Myocyte (in vitro differentiated cells): ENCODE data around the gene SLC7A8. TPM values are rescaled to one million over a fixed set of nuclear protein-coding genes. Genes with fewer than 3 reads are reported as not detected.

Experiments
- DNase-seq: peaks from one replicate; pipeline ENCODE4 v3.0.0-alpha.2; 2012; ENCODE audit warnings: low read depth
- total RNA-seq: library from RNA; depleted of rRNA; stranded (reverse); fragments of >200 nt; gene quantifications from 2 replicates; pipeline ENCODE4 v1.2.3, GENCODE V29; 2014

Gene SLC7A8
- total RNA-seq, 1 donor from 2014 or later = 4.8 TPM

GRCh38 chr14:23132970-23133369 is 50.5 kb downstream of the SLC7A8 start:
- DNase-seq = no peak

DNA sequence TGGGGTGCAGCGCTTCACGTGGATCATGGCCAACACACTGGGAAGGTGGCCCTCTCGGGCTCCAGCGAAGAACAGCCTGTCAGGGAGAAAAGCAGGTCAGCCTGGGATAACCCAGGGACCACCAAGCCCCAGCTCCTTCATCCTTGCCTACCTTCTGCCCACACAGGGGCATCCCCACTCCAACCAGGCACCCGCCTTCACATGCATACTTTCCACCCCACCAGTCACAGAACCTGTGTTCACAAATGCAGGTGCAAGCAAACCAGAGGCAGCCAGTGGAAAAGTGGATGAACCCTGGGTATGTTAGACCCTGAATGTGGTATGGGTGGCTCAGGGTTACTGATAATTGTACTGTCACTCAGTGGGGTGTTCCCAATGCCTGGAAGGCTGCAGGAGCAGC is 52.0 kb downstream of the SLC7A8 start:
- DNase-seq = no peak

DNA sequence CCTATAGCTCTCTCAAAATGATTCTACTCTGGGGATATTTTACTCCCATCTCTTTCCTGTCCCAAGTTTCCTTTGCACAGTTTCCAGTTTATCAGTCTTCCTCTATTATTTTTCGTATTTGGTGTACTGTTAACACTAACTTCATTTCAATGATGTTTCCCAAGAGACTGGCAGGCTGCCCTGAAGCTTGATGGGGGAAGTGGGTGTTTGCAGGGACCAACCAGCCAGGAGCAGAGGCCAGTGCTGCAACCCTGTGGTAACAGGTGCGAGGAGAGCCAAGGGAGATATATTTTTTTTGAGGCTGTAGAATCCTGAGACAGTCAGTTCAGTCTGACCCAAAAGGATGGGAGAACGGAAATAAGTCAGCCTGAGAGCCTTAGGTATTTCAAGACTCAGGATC is 52.6 kb downstream of the SLC7A8 start:
- DNase-seq = peak; percentile 67

GRCh38 chr14:23129759-23130316 is 53.6 kb downstream of the SLC7A8 start:
- no peak for DNase-seq

DNA sequence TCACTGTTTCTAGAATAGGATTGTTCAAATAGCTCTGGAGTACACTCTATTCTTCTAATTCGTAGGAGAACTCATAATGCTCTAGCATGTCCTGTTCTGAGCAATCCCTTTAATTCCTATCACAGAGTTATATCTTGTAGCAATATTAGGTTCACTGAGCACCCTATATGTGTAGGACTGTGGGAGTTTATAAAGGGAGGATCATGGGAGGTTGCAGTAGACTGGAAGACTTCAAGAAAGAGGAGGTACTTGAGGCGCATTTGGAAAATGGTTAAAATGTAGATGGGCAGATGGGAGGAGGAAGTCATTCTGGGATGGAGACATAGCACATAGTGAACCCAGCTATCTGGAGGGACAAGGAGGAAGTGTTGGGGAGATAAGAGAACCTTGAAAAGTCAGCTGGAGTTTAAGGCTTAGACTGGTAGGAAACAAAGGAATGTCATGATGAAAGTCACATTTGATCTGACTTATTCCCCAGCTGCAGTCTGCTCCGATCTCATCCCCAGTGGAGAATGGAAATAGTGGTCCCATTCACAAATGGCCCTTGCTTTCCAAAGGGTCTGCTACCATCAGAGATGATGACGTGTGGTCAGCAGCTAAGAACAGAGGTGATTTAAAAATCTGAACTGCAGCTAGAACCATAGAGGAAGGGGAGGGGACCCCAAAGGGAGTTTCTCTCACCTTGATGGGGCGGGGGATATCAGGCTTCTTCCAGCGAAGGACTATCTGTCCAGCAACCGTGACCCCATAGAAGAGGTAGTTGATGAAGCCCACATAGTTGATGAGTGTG is 54.3 kb downstream of the SLC7A8 start:
- no peak for DNase-seq

GRCh38 chr14:23127861-23128260 is 55.6 kb downstream of the SLC7A8 start:
- DNase-seq = peak; percentile 66

GRCh38 chr14:23126548-23127278 is 56.7 kb downstream of the SLC7A8 start:
- DNase-seq = no peak

DNA sequence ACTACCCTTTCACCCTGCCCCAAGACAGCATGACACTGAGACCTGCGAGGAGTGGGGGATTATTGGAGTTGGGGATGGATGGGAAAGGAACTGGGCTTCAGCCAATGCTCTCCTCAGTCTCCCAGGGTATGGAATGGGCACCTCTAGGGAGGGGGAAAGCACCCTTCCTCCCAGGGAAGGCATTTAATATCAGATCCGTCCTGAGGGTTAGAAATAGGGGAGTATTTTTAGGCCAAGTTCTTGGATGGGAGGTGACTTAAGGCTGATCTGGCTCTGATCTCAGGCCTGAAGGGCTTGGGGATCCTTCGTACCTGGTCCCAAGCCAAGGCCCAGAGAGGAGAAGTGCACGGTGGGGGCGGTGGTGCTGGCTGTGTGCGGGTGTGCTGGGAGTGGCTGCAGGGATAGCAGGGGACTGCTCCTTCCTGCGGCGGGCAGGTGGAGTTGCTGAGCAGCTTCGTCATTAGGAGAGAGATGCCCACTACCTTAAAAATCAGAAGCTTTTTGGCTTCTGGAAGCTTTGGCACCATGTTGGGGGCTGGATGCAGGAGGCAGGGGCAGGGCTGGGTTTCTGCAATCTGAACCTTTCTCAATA is 57.4 kb downstream of the SLC7A8 start:
- DNase-seq = no peak

DNA sequence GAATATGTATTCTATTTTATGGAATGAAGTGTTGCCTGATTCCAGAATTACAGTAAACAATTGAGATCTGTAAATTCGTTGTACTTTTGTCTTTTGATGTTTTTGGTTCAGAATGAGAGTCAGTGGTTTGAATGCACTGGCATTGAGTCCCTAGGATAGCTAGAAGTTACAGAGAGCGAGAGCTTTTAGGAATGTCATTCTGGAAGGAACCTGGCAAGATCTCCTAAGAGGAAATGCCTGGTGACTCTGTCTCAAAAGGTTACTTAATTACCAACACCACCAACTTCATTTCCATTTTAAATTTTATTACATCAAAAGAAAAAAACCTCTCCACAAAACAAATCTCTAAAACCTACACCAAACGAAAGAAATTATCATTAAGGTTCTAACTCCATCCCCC is 58.4 kb downstream of the SLC7A8 start:
- no peak for DNase-seq

DNA sequence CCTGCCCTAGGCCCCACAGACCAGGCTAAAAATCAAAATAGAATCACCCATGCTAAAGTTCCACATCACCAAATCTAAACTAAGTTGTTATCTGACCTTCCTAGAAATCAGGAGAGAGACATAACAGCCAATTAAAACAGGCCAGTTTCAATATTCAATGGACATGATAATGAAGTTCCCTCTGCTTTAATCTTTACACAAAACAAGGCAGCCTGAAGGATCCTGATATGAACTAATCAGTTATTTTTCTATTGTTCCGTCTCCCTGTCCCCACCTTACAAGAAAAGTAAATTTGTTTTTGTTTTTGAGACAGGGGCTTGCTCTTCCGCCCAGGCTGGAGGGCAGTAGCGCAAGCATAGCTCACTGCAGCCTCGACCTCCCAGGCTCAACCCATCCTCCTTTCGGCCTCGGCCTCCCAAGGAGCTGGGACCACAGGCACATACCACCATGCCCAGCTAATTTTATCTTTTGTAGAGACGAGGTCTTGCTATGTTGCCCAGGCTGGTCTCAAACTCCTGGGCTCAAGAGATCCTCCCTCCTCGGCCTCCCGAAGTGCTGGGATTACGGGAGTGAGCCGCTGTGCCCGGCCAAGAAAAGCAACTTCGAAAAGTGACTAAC is 59.0 kb downstream of the SLC7A8 start:
- DNase-seq = no peak

GRCh38 chr14:23123419-23123818 is 60.0 kb downstream of the SLC7A8 start:
- DNase-seq = peak; percentile 61

GRCh38 chr14:23122086-23122485 is 61.4 kb downstream of the SLC7A8 start:
- no peak for DNase-seq

DNA sequence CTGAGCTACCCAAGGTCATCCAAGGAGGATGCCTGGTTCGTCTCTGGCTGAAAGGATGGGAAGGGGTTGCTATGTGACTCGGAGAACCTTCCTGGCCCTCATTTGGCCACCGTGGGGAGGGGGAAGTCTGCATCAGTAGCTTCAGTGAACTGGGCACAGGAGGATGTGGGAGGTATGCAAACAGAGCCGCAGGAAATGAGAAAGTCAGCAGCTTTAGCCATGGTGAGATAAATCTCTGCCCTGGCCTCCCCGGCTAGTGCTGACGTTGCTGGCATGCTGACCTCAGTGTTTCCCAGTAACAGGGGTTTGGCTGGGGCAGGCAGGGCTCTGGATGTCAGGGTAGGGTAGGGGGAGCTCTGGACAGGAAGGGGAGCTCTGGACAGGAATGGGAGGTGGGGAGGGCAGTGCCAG is 62.1 kb downstream of the SLC7A8 start:
- DNase-seq = no peak

DNA sequence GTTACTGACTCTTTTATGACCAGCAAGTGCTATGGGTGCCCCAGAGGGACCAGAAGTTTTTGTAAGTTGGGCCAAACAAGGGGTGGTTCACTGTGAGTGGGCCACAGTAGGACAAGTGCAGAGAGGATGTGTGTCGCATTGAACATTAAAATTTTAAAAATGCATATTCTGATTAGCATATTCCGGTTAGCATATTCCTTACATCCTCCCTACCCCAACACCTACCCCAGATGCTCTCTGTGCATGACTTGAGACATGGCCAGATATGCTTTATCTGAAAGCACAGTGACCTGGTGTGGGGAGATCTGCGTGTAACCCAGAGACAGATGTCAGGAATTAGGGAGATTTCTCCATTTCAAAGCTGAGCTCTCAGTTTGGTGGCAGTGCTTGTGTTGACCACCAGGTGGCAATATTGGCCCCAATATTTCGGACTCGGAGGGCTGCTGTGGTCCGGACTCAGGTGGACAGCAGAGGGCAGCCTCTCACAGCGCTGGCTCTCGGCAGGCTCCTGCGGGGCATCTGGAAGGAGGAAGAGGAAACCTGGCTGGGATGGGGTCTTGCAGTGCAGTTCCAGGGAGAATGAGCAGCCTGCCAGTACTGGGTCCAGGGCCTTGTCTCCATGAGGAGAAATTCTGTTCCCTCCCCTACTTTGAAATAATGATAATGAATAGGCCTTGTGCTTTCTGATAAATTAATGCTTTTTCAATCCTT is 62.8 kb downstream of the SLC7A8 start:
- peak; percentile 87 for DNase-seq

- no peak for DNase-seq
These were observed 63.8 kb downstream of the SLC7A8 start for GRCh38 chr14:23119363-23120327.

DNA sequence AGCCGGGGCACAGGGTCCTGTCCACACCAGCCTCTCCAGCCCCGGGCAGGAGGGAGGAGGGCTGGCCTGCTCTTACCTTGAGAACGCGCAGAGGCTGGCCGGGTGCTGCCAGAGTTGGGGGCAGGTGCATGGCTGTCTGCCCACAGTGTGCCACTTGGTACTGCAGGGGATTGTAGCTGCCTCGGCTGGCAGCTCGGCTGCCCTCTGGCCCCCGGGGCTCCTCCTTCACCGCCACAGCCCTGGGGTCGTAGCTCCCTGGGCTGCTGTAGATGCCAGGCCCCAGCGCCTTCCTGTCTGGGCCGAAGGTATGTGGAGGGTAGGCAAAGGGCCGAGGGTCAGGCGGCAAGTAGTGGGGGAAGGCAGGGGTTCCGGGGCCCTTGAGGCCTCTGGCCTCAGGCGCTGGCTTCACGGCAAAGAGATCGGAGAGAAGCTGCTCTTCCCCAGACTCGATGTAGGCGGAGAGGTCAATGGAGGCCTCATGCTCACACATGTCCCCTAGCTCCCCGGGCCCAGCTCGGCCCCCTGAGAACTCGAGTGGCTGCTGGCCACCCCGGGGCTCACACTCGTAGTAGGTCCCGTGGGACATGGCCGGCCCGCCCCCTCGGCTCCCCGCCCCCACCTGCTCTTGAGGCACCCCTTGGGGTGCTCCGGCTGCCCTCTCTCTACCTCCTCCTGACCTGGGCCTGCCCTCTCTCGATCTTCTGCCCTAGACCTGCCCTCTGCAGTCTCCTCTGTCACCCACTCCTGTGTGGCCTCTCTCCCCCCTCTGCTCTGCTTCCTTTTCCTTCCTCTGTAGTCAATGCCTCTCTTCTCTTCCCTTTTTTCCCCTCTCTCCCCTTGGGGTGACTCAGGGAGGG is 64.7 kb downstream of the SLC7A8 start, which contains the start of gene CEBPE:
Gene CEBPE, minus strand, starts transcription at position 750 of the 857 bp plus-strand sequence. Its CDS starts 164 bp downstream, at position 586.
- no peak for DNase-seq

DNA sequence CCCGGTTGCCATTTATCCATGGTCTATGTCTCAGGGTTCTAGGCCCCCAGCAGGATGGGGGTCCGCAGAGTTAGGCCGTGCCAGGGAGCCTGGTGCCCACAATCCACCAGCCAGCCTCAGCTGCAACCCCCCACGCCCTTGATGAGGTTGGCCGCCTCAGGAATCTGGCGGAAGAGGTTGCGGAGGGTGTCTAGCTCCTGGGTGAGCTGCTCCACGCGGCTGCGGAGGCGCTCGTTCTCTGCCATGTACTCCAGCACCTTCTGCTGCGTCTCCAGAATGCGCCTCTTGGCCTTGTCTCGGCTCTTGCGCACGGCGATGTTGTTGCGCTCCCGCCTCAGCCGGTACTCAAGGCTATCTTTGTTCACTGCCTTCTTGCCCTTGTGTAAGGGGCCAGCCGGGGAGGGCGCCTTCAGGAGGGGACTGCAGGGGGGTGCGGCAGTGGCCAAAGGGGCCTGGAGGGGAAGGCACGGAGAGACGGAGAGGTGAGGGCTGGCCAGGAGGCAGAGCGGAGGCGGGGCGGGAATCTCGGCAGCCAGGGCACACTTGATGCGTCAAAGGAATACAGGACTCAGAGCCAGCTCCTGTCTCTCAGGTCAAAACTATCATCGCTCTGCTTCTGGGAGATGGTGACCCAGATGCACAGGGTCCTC is 66.0 kb downstream of the SLC7A8 start:
- no peak for DNase-seq

GRCh38 chr14:23115918-23116317 is 67.5 kb downstream of the SLC7A8 start:
- no peak for DNase-seq
